ENCODE measurements around the gene NMUR1.

The NMUR1 gene

GRCh38 chr2:231518771-231519170 lies 11.5 kb downstream of the NMUR1 start:
- Histone ChIP-seq H4K20me1 (ENCODE audit: insufficient read depth, low read length) (no peaks in the 10 kb centered on the region), H3K4me3 (ENCODE audit: low read length) (no peak overlapping the region), H3K9me3 (replicated peaks; ENCODE audit: insufficient read depth, low read length) (no peaks in the 10 kb centered on the region), H3K36me3 (replicated peaks; ENCODE audit: insufficient read depth, low read length) (no peaks in the 10 kb centered on the region), H3K4me2 (ENCODE audit: low read depth, low read length) (no peak overlapping the region), H3K9me2 (replicated peaks; ENCODE audit: insufficient read depth, low read length) (no peaks in the 10 kb centered on the region), H3K27me3 (replicated peaks; ENCODE audit: insufficient read depth, low read length) (0 out of 2 replicates have a peak, but pooled peaks cover 5% of the 10 kb centered on the region), H3K4me1 (ENCODE audit: low read length) (no peaks in the 10 kb centered on the region), H3F3A (ENCODE audit: insufficient read depth, low read length) (0 out of 2 replicates have a peak, but pooled peaks cover 4% of the 10 kb centered on the region), H3K79me2 (ENCODE audit: low read length) (no peaks in the 10 kb centered on the region), H2AFZ (ENCODE audit: low read length) (no peak overlapping the region), H3K27ac (ENCODE audit: low read length) (no peak overlapping the region), H3K9ac (ENCODE audit: low read length) (no peak overlapping the region)
- no peak for DNase-seq
- TF ChIP-seq EZH2phosphoT487 (IDR thresholded peaks at IDR 0.05; ENCODE audit: low read length) (no peak), CTCF (IDR thresholded peaks at IDR 0.05; ENCODE audit: low read length) (no peak), EZH2 (optimal IDR thresholded peaks at IDR 0.05; ENCODE audit: low read depth, low read length) (no peak)

GRCh38 chr2:231515603-231516002 lies 14.6 kb downstream of the NMUR1 start:
- Histone ChIP-seq H3K4me2 (ENCODE audit: low read depth, low read length) (no peak overlapping the region), H2AFZ (ENCODE audit: low read length) (no peak overlapping the region), H3K9ac (ENCODE audit: low read length) (no peak overlapping the region), H3F3A (ENCODE audit: insufficient read depth, low read length) (0 out of 2 replicates have a peak, but pooled peaks cover 11% of the 10 kb centered on the region), H3K27ac (ENCODE audit: low read length) (no peak overlapping the region), H3K79me2 (ENCODE audit: low read length) (no peaks in the 10 kb centered on the region), H3K27me3 (replicated peaks; ENCODE audit: insufficient read depth, low read length) (0 out of 2 replicates have a peak, but pooled peaks cover 5% of the 10 kb centered on the region), H3K4me1 (ENCODE audit: low read length) (no peaks in the 10 kb centered on the region), H3K9me2 (replicated peaks; ENCODE audit: insufficient read depth, low read length) (no peaks in the 10 kb centered on the region), H3K4me3 (ENCODE audit: low read length) (no peak overlapping the region), H3K9me3 (replicated peaks; ENCODE audit: insufficient read depth, low read length) (no peaks in the 10 kb centered on the region), H3K36me3 (replicated peaks; ENCODE audit: insufficient read depth, low read length) (no peaks in the 10 kb centered on the region), H4K20me1 (ENCODE audit: insufficient read depth, low read length) (no peaks in the 10 kb centered on the region)
- TF ChIP-seq EZH2phosphoT487 (IDR thresholded peaks at IDR 0.05; ENCODE audit: low read length) (no peak), EZH2 (optimal IDR thresholded peaks at IDR 0.05; ENCODE audit: low read depth, low read length) (no peak), CTCF (IDR thresholded peaks at IDR 0.05; ENCODE audit: low read length) (no peak)
- no peak for DNase-seq

GRCh38 chr2:231514951-231515297 lies 15.3 kb downstream of the NMUR1 start:
- Histone ChIP-seq H3K9ac (ENCODE audit: low read length) (0 out of 2 replicates have a peak overlapping the region, but pooled peaks have one; percentile 25), H3K27ac (ENCODE audit: low read length) (no peak overlapping the region), H2AFZ (ENCODE audit: low read length) (peak overlapping the region; percentile 82), H3F3A (ENCODE audit: insufficient read depth, low read length) (0 out of 2 replicates have a peak, but pooled peaks cover 11% of the 10 kb centered on the region), H3K27me3 (replicated peaks; ENCODE audit: insufficient read depth, low read length) (0 out of 2 replicates have a peak, but pooled peaks cover 5% of the 10 kb centered on the region), H3K4me1 (ENCODE audit: low read length) (no peaks in the 10 kb centered on the region), H3K79me2 (ENCODE audit: low read length) (no peaks in the 10 kb centered on the region), H3K4me3 (ENCODE audit: low read length) (peak overlapping the region; percentile 51; the same call in 1 of the 2 replicates), H4K20me1 (ENCODE audit: insufficient read depth, low read length) (no peaks in the 10 kb centered on the region), H3K36me3 (replicated peaks; ENCODE audit: insufficient read depth, low read length) (no peaks in the 10 kb centered on the region), H3K9me2 (replicated peaks; ENCODE audit: insufficient read depth, low read length) (no peaks in the 10 kb centered on the region), H3K9me3 (replicated peaks; ENCODE audit: insufficient read depth, low read length) (no peaks in the 10 kb centered on the region), H3K4me2 (ENCODE audit: low read depth, low read length) (peak overlapping the region; percentile 54)
- no peak for DNase-seq
- TF ChIP-seq EZH2phosphoT487 (IDR thresholded peaks at IDR 0.05; ENCODE audit: low read length) (no peak), CTCF (IDR thresholded peaks at IDR 0.05; ENCODE audit: low read length) (no peak), EZH2 (optimal IDR thresholded peaks at IDR 0.05; ENCODE audit: low read depth, low read length) (no peak)
